ENCODE data around the gene ZNF784.
A peak's percentile ranks its signal among the peaks of the same experiment; 100 is the strongest.
"Not testable (repeated sequence)": the region's sequence is repeated elsewhere in the genome, so short reads cannot be mapped to it uniquely, and the experiment has no call there.

Gene ZNF784

GRCh38 chr19:55592391-55593090 is 31.8 kb downstream of the ZNF784 start:
- peaks cover 19% of the 10 kb centered on the region; the same call in 1 of the 2 replicates for H3K36me3 ChIP-seq (ENCODE audit: insufficient read depth, low read length)
- H3K4me3 ChIP-seq (ENCODE audit: low read depth, low read length) = no peak overlapping the region

GRCh38 chr19:55591555-55591954 is 32.8 kb downstream of the ZNF784 start:
- Histone ChIP-seq H2AFZ (ENCODE audit: low read length, unreplicated experiment) (no peak overlapping the region), H3K4me1 (ENCODE audit: control insufficient read depth, insufficient read depth, low read length, unreplicated experiment) (no peaks in the 10 kb centered on the region), H3K79me2 (ENCODE audit: control insufficient read depth, insufficient read depth, low read length, unreplicated experiment) (no peaks in the 10 kb centered on the region), H3K4me3 (ENCODE audit: low read depth, low read length) (no peak overlapping the region), H3K36me3 (ENCODE audit: insufficient read depth, low read length) (peaks cover 19% of the 10 kb centered on the region; the same call in 1 of the 2 replicates), H3K27ac (ENCODE audit: low read depth, low read length) (no peak overlapping the region), H3K27me3 (ENCODE audit: insufficient read depth, low read length) (no peaks in the 10 kb centered on the region)

More at GRCh38 chr19:55592391-55593090, 31.8 kb downstream of the ZNF784 start:
- Histone ChIP-seq H3K4me1 (ENCODE audit: control insufficient read depth, insufficient read depth, low read length, unreplicated experiment) (no peaks in the 10 kb centered on the region), H3K27ac (ENCODE audit: low read depth, low read length) (no peak overlapping the region), H2AFZ (ENCODE audit: low read length, unreplicated experiment) (no peak overlapping the region), H3K79me2 (ENCODE audit: control insufficient read depth, insufficient read depth, low read length, unreplicated experiment) (no peaks in the 10 kb centered on the region), H3K27me3 (ENCODE audit: insufficient read depth, low read length) (no peaks in the 10 kb centered on the region)

GRCh38 chr19:55590617-55591016 is 33.7 kb downstream of the ZNF784 start:
- Histone ChIP-seq H2AFZ (ENCODE audit: low read length, unreplicated experiment) (no peak overlapping the region), H3K36me3 (ENCODE audit: insufficient read depth, low read length) (peaks cover 14% of the 10 kb centered on the region; the same call in 1 of the 2 replicates), H3K79me2 (ENCODE audit: control insufficient read depth, insufficient read depth, low read length, unreplicated experiment) (no peaks in the 10 kb centered on the region), H3K27me3 (ENCODE audit: insufficient read depth, low read length) (no peaks in the 10 kb centered on the region), H3K4me1 (ENCODE audit: control insufficient read depth, insufficient read depth, low read length, unreplicated experiment) (peaks cover 5% of the 10 kb centered on the region), H3K27ac (ENCODE audit: low read depth, low read length) (no peak overlapping the region), H3K4me3 (ENCODE audit: low read depth, low read length) (no peak overlapping the region)

- Histone ChIP-seq H3K79me2 (ENCODE audit: control insufficient read depth, insufficient read depth, low read length, unreplicated experiment) (no peaks in the 10 kb centered on the region), H3K27ac (ENCODE audit: low read depth, low read length) (no peak overlapping the region), H3K4me1 (ENCODE audit: control insufficient read depth, insufficient read depth, low read length, unreplicated experiment) (peaks cover 7% of the 10 kb centered on the region), H3K27me3 (ENCODE audit: insufficient read depth, low read length) (no peaks in the 10 kb centered on the region; the same call in 1 of the 2 replicates), H2AFZ (ENCODE audit: low read length, unreplicated experiment) (no peak overlapping the region), H3K4me3 (ENCODE audit: low read depth, low read length) (no peak overlapping the region), H3K36me3 (ENCODE audit: insufficient read depth, low read length) (peaks cover 9% of the 10 kb centered on the region; the same call in 1 of the 2 replicates)
These were observed 34.3 kb downstream of the ZNF784 start for GRCh38 chr19:55590109-55590508.

GRCh38 chr19:55588738-55589137 is 35.6 kb downstream of the ZNF784 start:
- Histone ChIP-seq H3K36me3 (ENCODE audit: insufficient read depth, low read length) (0 out of 2 replicates have a peak, but pooled peaks cover 1% of the 10 kb centered on the region), H3K27me3 (ENCODE audit: insufficient read depth, low read length) (no peaks in the 10 kb centered on the region; the same call in 1 of the 2 replicates), H3K4me3 (ENCODE audit: low read depth, low read length) (no peak overlapping the region), H3K27ac (ENCODE audit: low read depth, low read length) (no peak overlapping the region), H2AFZ (ENCODE audit: low read length, unreplicated experiment) (no peak overlapping the region), H3K79me2 (ENCODE audit: control insufficient read depth, insufficient read depth, low read length, unreplicated experiment) (no peaks in the 10 kb centered on the region), H3K4me1 (ENCODE audit: control insufficient read depth, insufficient read depth, low read length, unreplicated experiment) (peaks cover 8% of the 10 kb centered on the region)

- peaks cover 8% of the 10 kb centered on the region for H3K4me1 ChIP-seq (ENCODE audit: control insufficient read depth, insufficient read depth, low read length, unreplicated experiment)
- H3K36me3 ChIP-seq (ENCODE audit: insufficient read depth, low read length) = no peaks in the 10 kb centered on the region
- peak overlapping the region; percentile 74 for H3K4me3 ChIP-seq (ENCODE audit: low read depth, low read length)
- H2AFZ ChIP-seq (ENCODE audit: low read length, unreplicated experiment) = peak overlapping the region; percentile 65
- H3K79me2 ChIP-seq (ENCODE audit: control insufficient read depth, insufficient read depth, low read length, unreplicated experiment) = no peaks in the 10 kb centered on the region
- no peak overlapping the region for H3K27ac ChIP-seq (ENCODE audit: low read depth, low read length)
- H3K27me3 ChIP-seq (ENCODE audit: insufficient read depth, low read length) = no peaks in the 10 kb centered on the region; the same call in 1 of the 2 replicates
These were observed 37.2 kb downstream of the ZNF784 start for GRCh38 chr19:55586976-55587668.

- H3K36me3 ChIP-seq (ENCODE audit: insufficient read depth, low read length) = no peaks in the 10 kb centered on the region
- no peaks in the 10 kb centered on the region for H3K79me2 ChIP-seq (ENCODE audit: control insufficient read depth, insufficient read depth, low read length, unreplicated experiment)
- no peaks in the 10 kb centered on the region; the same call in 1 of the 2 replicates for H3K27me3 ChIP-seq (ENCODE audit: insufficient read depth, low read length)
- peak overlapping the region; percentile 43 for H2AFZ ChIP-seq (ENCODE audit: low read length, unreplicated experiment)
- H3K27ac ChIP-seq (ENCODE audit: low read depth, low read length) = no peak overlapping the region
- H3K4me3 ChIP-seq (ENCODE audit: low read depth, low read length) = peak overlapping the region; percentile 36
- peaks cover 8% of the 10 kb centered on the region for H3K4me1 ChIP-seq (ENCODE audit: control insufficient read depth, insufficient read depth, low read length, unreplicated experiment)
These were observed 38.6 kb downstream of the ZNF784 start for GRCh38 chr19:55585658-55586339.

GRCh38 chr19:55584871-55585270 is 39.5 kb downstream of the ZNF784 start:
- no peak overlapping the region for H3K27ac ChIP-seq (ENCODE audit: low read depth, low read length)
- no peak overlapping the region for H3K4me3 ChIP-seq (ENCODE audit: low read depth, low read length)
- no peak overlapping the region for H2AFZ ChIP-seq (ENCODE audit: low read length, unreplicated experiment)
- H3K27me3 ChIP-seq (ENCODE audit: insufficient read depth, low read length) = no peaks in the 10 kb centered on the region; the same call in 1 of the 2 replicates
- H3K36me3 ChIP-seq (ENCODE audit: insufficient read depth, low read length) = no peaks in the 10 kb centered on the region
- H3K4me1 ChIP-seq (ENCODE audit: control insufficient read depth, insufficient read depth, low read length, unreplicated experiment) = peaks cover 8% of the 10 kb centered on the region
- H3K79me2 ChIP-seq (ENCODE audit: control insufficient read depth, insufficient read depth, low read length, unreplicated experiment) = peaks cover 7% of the 10 kb centered on the region

- not testable (repeated sequence) for H3K36me3 ChIP-seq (ENCODE audit: insufficient read depth, low read length); H3K27ac ChIP-seq (ENCODE audit: low read depth, low read length); H3K27me3 ChIP-seq (ENCODE audit: insufficient read depth, low read length); H3K4me1 ChIP-seq (ENCODE audit: control insufficient read depth, insufficient read depth, low read length, unreplicated experiment); H2AFZ ChIP-seq (ENCODE audit: low read length, unreplicated experiment); H3K4me3 ChIP-seq (ENCODE audit: low read depth, low read length)
- H3K79me2 ChIP-seq (ENCODE audit: control insufficient read depth, insufficient read depth, low read length, unreplicated experiment) = peaks cover 13% of the 10 kb centered on the region
These were observed 40.5 kb downstream of the ZNF784 start for GRCh38 chr19:55583897-55584296.

- H3K4me3 ChIP-seq (ENCODE audit: low read depth, low read length); H3K27me3 ChIP-seq (ENCODE audit: insufficient read depth, low read length); H3K36me3 ChIP-seq (ENCODE audit: insufficient read depth, low read length); H3K4me1 ChIP-seq (ENCODE audit: control insufficient read depth, insufficient read depth, low read length, unreplicated experiment); H2AFZ ChIP-seq (ENCODE audit: low read length, unreplicated experiment); H3K27ac ChIP-seq (ENCODE audit: low read depth, low read length): not testable (repeated sequence)
- peaks cover 13% of the 10 kb centered on the region for H3K79me2 ChIP-seq (ENCODE audit: control insufficient read depth, insufficient read depth, low read length, unreplicated experiment)
These were observed 42.1 kb downstream of the ZNF784 start for GRCh38 chr19:55582284-55582683.
